Calu3 (cell line): ENCODE data around the gene PRLH. TPM values are rescaled to one million over a fixed set of nuclear protein-coding genes. Genes with fewer than 3 reads are reported as not detected.
A peak's percentile ranks its signal among the peaks of the same experiment; 100 is the strongest.

Source experiments
- BruUV-seq: library from RNA; stranded (reverse); fragments of 400-500 nt; replicated peaks from 2 replicates; lab custom pipeline; 2021; lab: Mats Ljungman, UMichigan
- CTCF ChIA-PET: fragments of 300-600 bp; sonication (Branson Sonifier 250); formaldehyde crosslinking; loops from one replicate; lab custom pipeline; 2022; ENCODE audit warnings: antibody characterized with exemption; lab: Charles Lee
- DNase-seq: peaks from one replicate; pipeline ENCODE4 v3.0.0; 2022
- H3K27ac Mint-ChIP-seq: one replicate; pipeline ENCODE4 v1.8.0; 2022; ENCODE audit warnings: mixed read lengths; ENCODE audit not compliant: unreplicated experiment
- H3K27me3 Mint-ChIP-seq: one replicate; pipeline ENCODE4 v1.8.0; 2022; ENCODE audit warnings: mixed read lengths; ENCODE audit not compliant: unreplicated experiment
- H3K36me3 Mint-ChIP-seq: one replicate; pipeline ENCODE4 v1.8.0; 2022; ENCODE audit warnings: mild to moderate bottlenecking, moderate library complexity, mixed read lengths; ENCODE audit not compliant: insufficient read depth, unreplicated experiment
- H3K4me1 Mint-ChIP-seq: one replicate; pipeline ENCODE4 v1.8.0; 2022; ENCODE audit warnings: mild to moderate bottlenecking, low read depth, mixed read lengths; ENCODE audit not compliant: unreplicated experiment
- H3K4me3 Mint-ChIP-seq: one replicate; pipeline ENCODE4 v1.8.0; 2022; ENCODE audit warnings: mild to moderate bottlenecking, low read depth, moderate library complexity, mixed read lengths; ENCODE audit not compliant: unreplicated experiment
- H3K9me3 Mint-ChIP-seq: one replicate; pipeline ENCODE4 v1.8.0; 2022; ENCODE audit warnings: low read depth, mixed read lengths; ENCODE audit not compliant: unreplicated experiment
- intact Hi-C: fragments of 100-400 bp; cut with micrococcal nuclease; formaldehyde crosslinking; loops from one replicate; pipeline ENCODE4 v1.10.0; 2022; ENCODE audit not compliant: unreplicated experiment
- total RNA-seq: library from RNA; stranded (reverse); gene quantifications from 2 replicates; pipeline ENCODE4 v1.2.3, GENCODE V29; 2022
- TF ChIP-seq, protein P1 (sequence below): fragments of 200-600 bp; IDR thresholded peaks from one replicate; pipeline ENCODE4 v1.8.0; 2022; ENCODE audit warnings: antibody characterized with exemption; ENCODE audit not compliant: unreplicated experiment

PRLH gene
- total RNA-seq, 1 experiment from 2014 or later: not detected

DNA sequence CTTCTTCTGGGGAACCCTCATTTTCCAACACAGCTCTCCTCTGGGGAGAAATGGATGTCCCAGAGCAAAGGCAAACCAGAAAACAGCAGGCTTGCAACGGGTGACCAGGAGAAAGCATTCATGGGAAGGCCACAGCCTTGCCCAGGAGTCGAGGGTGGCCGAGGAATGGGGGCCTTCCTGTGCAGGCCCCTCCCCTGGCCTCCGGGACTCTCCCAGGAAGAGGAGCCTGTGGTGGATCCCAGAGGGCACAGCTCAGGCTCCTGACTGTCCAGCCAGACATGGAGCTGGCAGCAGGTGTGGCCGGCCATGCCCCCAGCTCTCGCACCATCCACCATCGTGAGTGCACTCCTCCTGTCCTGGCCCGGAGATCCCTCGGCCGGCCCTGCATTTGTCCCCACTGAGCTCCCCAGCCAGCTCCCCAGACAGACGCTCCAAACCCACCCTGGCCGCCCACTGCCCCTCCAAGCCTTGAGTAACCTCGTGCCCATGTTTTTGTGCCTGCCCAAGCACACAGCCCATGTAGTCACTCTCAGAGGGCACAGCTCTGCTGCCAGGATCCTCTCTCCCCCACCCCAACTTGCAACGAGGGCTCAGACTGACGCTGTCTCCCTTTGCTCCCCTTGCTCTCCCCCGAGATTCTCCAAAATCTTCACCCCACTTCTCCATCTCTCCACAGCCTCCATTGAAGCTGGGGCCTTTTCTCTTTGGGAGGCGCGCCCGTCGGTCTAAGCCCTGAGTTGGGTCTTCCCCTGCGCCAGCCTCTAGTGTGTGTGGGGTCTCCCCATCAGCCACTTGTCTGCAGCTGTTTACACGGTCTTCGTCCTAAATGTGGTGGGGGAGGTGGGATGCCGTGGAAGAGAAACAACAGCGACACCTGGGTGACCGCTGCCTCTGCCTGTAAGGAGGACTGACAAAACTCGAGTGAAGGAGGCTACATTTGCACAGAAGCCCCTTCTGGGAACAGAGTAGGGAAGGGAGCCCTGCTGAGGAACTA is 9.8 kb downstream of the PRLH start:
- DNase-seq: no peak
- TF ChIP-seq, protein P1, sequence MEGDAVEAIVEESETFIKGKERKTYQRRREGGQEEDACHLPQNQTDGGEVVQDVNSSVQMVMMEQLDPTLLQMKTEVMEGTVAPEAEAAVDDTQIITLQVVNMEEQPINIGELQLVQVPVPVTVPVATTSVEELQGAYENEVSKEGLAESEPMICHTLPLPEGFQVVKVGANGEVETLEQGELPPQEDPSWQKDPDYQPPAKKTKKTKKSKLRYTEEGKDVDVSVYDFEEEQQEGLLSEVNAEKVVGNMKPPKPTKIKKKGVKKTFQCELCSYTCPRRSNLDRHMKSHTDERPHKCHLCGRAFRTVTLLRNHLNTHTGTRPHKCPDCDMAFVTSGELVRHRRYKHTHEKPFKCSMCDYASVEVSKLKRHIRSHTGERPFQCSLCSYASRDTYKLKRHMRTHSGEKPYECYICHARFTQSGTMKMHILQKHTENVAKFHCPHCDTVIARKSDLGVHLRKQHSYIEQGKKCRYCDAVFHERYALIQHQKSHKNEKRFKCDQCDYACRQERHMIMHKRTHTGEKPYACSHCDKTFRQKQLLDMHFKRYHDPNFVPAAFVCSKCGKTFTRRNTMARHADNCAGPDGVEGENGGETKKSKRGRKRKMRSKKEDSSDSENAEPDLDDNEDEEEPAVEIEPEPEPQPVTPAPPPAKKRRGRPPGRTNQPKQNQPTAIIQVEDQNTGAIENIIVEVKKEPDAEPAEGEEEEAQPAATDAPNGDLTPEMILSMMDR: no peak
- no peaks in the 10 kb centered on the region for H3K27me3 Mint-ChIP-seq
- BruUV-seq: no TSS peak
- CTCF ChIA-PET: interaction anchor here (0.7 kb wide), 1 partner anchor 63 kb away, joined by 9 read pairs; no protein-coding TSS in a partner anchor
- intact Hi-C loops: loop anchor here (10.0 kb wide), 1 partner anchor 451 kb away; no protein-coding TSS in a partner anchor
- H3K27ac Mint-ChIP-seq: peak overlapping the region; percentile 71
- no peaks in the 10 kb centered on the region for H3K9me3 Mint-ChIP-seq
- H3K36me3 Mint-ChIP-seq: peaks cover 29% of the 10 kb centered on the region
- peaks cover 33% of the 10 kb centered on the region for H3K4me1 Mint-ChIP-seq
- H3K4me3 Mint-ChIP-seq: peak overlapping the region; percentile 59

GRCh38 chr2:237576974-237577373 is 10.6 kb downstream of the PRLH start:
- H3K4me1 Mint-ChIP-seq: peaks cover 30% of the 10 kb centered on the region
- H3K9me3 Mint-ChIP-seq: no peaks in the 10 kb centered on the region
- no peaks in the 10 kb centered on the region for H3K27me3 Mint-ChIP-seq
- intact Hi-C loops: loop anchor here (10.0 kb wide), 1 partner anchor 452 kb away; no protein-coding TSS in a partner anchor
- peak overlapping the region; percentile 71 for H3K27ac Mint-ChIP-seq
- no peak overlapping the region for H3K4me3 Mint-ChIP-seq
- no TSS peak for BruUV-seq
- peaks cover 27% of the 10 kb centered on the region for H3K36me3 Mint-ChIP-seq
- CTCF ChIA-PET: no interaction called here
- no peak for DNase-seq
- TF ChIP-seq, protein P1: no peak

GRCh38 chr2:237577458-237577857 is 11.1 kb downstream of the PRLH start:
- Mint-ChIP-seq H3K4me1 (peaks cover 25% of the 10 kb centered on the region), H3K27me3 (no peaks in the 10 kb centered on the region), H3K9me3 (no peaks in the 10 kb centered on the region), H3K4me3 (no peak overlapping the region), H3K27ac (no peak overlapping the region), H3K36me3 (peaks cover 24% of the 10 kb centered on the region)
- DNase-seq: no peak
- intact Hi-C loops: loop anchor here (10.0 kb wide), 1 partner anchor 453 kb away; no protein-coding TSS in a partner anchor
- CTCF ChIA-PET: no interaction called here
- TF ChIP-seq, protein P1: no peak
- no TSS peak for BruUV-seq

- CTCF ChIA-PET: interaction anchor here (0.6 kb wide), 1 partner anchor 468 kb away, joined by 3 read pairs; no protein-coding TSS in a partner anchor
- intact Hi-C loops: loop anchor here (10.0 kb wide), 1 partner anchor 453 kb away; no protein-coding TSS in a partner anchor
- TF ChIP-seq, protein P1: no peak
- Mint-ChIP-seq H3K9me3 (no peaks in the 10 kb centered on the region), H3K4me1 (peaks cover 22% of the 10 kb centered on the region), H3K4me3 (no peak overlapping the region), H3K27ac (no peak overlapping the region), H3K27me3 (no peaks in the 10 kb centered on the region), H3K36me3 (peaks cover 24% of the 10 kb centered on the region)
- DNase-seq: no peak
- no TSS peak for BruUV-seq
Observed at GRCh38 chr2:237577956-237578870, 11.8 kb downstream of the PRLH start.
